Upper lobe of left lung (tissue), 4 donors: ENCODE results near the gene MACROD1.

Source experiments
- EP300 ChIP-seq, 4 donors: sonication (generic); formaldehyde crosslinking; IDR thresholded peaks; one replicate each; pipeline ENCODE4 v1.5.1; 2017; ENCODE audit warnings: antibody characterized with exemption in 4 of 4, control low read depth in 2 of 4
- POLR2A ChIP-seq, 4 donors: fragments of 450-650 bp; IDR thresholded peaks; one replicate each; pipeline ENCODE4 v1.5.1; 2016 to 2017; ENCODE audit warnings: antibody characterized with exemption in 4 of 4, mild to moderate bottlenecking in 2 of 4
- POLR2AphosphoS5 ChIP-seq, 2 donors: sonication (generic); formaldehyde crosslinking; IDR thresholded peaks; one replicate each; pipeline ENCODE4 v1.5.1; 2017; ENCODE audit warnings: antibody characterized with exemption in 2 of 2
- TF ChIP-seq, protein P1 (sequence below), 6 experiments: fragments of 450-650 bp in 4 of 6; fragments of 200-600 bp in 2 of 6; sonication (generic) in 2 of 6; IDR thresholded peaks; one replicate each; pipeline ENCODE4 v1.5.1; 2016 to 2019; ENCODE audit warnings: antibody characterized with exemption in 6 of 6

DNA sequence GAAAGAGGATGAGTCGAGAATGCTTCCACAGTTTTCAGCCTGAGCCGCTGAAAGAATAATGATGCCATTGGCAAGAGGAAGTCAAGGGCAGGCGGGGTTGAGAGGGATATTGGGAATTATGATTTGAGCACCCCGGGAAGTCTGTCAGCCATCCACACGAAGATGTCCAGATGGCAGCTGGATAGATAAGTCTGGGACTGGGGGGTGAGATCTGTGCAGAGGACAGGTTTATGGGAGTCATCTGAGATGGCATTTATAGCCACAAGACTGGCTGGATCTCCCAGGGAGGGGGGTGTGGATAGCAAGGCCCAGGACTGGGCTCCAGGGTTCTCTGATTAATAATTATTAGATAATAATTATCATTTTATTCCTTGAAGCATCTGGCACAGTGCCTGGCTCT lies 15.0 kb upstream of the MACROD1 start:
- TF ChIP-seq EP300 (IDR thresholded peaks at IDR 0.05) (no peak), POLR2A (IDR thresholded peaks at IDR 0.05) (no peak), POLR2AphosphoS5 (IDR thresholded peaks at IDR 0.05) (no peak)
- TF ChIP-seq, protein P1, sequence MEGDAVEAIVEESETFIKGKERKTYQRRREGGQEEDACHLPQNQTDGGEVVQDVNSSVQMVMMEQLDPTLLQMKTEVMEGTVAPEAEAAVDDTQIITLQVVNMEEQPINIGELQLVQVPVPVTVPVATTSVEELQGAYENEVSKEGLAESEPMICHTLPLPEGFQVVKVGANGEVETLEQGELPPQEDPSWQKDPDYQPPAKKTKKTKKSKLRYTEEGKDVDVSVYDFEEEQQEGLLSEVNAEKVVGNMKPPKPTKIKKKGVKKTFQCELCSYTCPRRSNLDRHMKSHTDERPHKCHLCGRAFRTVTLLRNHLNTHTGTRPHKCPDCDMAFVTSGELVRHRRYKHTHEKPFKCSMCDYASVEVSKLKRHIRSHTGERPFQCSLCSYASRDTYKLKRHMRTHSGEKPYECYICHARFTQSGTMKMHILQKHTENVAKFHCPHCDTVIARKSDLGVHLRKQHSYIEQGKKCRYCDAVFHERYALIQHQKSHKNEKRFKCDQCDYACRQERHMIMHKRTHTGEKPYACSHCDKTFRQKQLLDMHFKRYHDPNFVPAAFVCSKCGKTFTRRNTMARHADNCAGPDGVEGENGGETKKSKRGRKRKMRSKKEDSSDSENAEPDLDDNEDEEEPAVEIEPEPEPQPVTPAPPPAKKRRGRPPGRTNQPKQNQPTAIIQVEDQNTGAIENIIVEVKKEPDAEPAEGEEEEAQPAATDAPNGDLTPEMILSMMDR (IDR thresholded peaks at IDR 0.05), result no peak
